Measurements from ENCODE around the gene ABCC10.
"Not testable (repeated sequence)": the region's sequence is repeated elsewhere in the genome, so short reads cannot be mapped to it uniquely, and the experiment has no call there.

The ABCC10 gene

GRCh38 chr6:43427406-43428111 lies at the start of gene ABCC10:
Gene ABCC10, plus strand, starts transcription at chr6:43427541. Its CDS starts 438 bp downstream, at chr6:43427979.
- DNase-seq: peak; percentile 89 to 93

GRCh38 chr6:43377710-43378229 lies 49.6 kb upstream of the ABCC10 start:
- DNase-seq: no peak

- DNase-seq: no peak
Observed at GRCh38 chr6:43378631-43379030, 48.7 kb upstream of the ABCC10 start.

- not testable (repeated sequence) for DNase-seq
Observed at GRCh38 chr6:43380858-43381257, 46.5 kb upstream of the ABCC10 start.

GRCh38 chr6:43383021-43383667 lies 44.2 kb upstream of the ABCC10 start:
- no peak for DNase-seq

GRCh38 chr6:43386492-43386891 lies 40.8 kb upstream of the ABCC10 start:
- no peak for DNase-seq

GRCh38 chr6:43389730-43390295 lies 37.5 kb upstream of the ABCC10 start:
- no peak for DNase-seq

GRCh38 chr6:43390753-43391439 lies 36.4 kb upstream of the ABCC10 start:
- DNase-seq: not testable (repeated sequence)

- DNase-seq: peak in 1 of 2 donors; percentile 19
Observed at GRCh38 chr6:43391440-43392031, 35.8 kb upstream of the ABCC10 start.

- not testable (repeated sequence) for DNase-seq
Observed at GRCh38 chr6:43393133-43393532, 34.2 kb upstream of the ABCC10 start.

GRCh38 chr6:43393602-43394001 lies 33.7 kb upstream of the ABCC10 start:
- no peak for DNase-seq

- no peak for DNase-seq
Observed at GRCh38 chr6:43394982-43395381, 32.4 kb upstream of the ABCC10 start.

GRCh38 chr6:43395776-43396175 lies 31.6 kb upstream of the ABCC10 start:
- no peak for DNase-seq

- DNase-seq: no peak
Observed at GRCh38 chr6:43396408-43397149, 30.8 kb upstream of the ABCC10 start.

- no peak for DNase-seq
Observed at GRCh38 chr6:43399932-43400487, 27.3 kb upstream of the ABCC10 start.

- no peak for DNase-seq
Observed at GRCh38 chr6:43401730-43402129, 25.6 kb upstream of the ABCC10 start.

- DNase-seq: no peak
Observed at GRCh38 chr6:43402820-43403219, 24.5 kb upstream of the ABCC10 start.

GRCh38 chr6:43405354-43405753 lies 22.0 kb upstream of the ABCC10 start:
- DNase-seq: no peak

GRCh38 chr6:43407296-43407695 lies 20.0 kb upstream of the ABCC10 start:
- no peak for DNase-seq

- no peak for DNase-seq
Observed at GRCh38 chr6:43408259-43408658, 19.1 kb upstream of the ABCC10 start.

GRCh38 chr6:43410776-43411175 lies 16.6 kb upstream of the ABCC10 start:
- not testable (repeated sequence) for DNase-seq

GRCh38 chr6:43412541-43412940 lies 14.8 kb upstream of the ABCC10 start:
- no peak for DNase-seq
